ENCODE measurements around the gene MYL6B.

- TF ChIP-seq ZNF274 (IDR thresholded peaks at IDR 0.05; ENCODE audit: low read depth, low read length) (no peak), SUZ12 (IDR thresholded peaks at IDR 0.05; ENCODE audit: extremely low read depth, insufficient read depth, insufficient read length) (no peak)
Observed at GRCh38 chr12:56159482-56160192, 7.2 kb downstream of the MYL6B start.

Data from NT2/D1 (cell line).